Fibroblast of skin of left biceps (primary cell): ENCODE measurements around the gene ERGIC1.

Source experiments
- DNase-seq, 2 experiments: peaks; one replicate each; pipeline ENCODE4 v3.0.0-alpha.2; 2013; ENCODE audit warnings: low read depth in 2 of 2

The ERGIC1 gene

DNA sequence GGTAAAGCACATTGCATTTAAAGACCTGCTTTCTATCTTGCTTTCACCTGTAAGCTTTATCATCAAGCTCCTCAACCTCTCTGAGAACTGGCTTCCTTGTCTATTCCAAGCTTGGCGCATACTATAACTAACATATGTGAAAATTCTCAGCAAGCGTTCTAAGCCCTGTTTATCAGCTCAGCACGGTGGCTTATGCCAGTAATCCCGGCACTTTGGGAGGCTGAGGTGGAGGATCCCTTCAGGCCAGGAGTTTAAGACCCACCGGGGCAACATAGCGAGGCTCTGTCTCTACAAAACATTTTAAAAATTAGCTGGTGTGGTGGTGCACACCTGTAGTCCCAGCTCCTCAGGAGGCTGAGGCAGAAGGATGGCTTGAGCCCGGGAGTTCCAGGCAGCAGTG lies 147.9 kb downstream of the ERGIC1 start:
- DNase-seq: no peak

- DNase-seq: peak; percentile 70 to 73
Measured at GRCh38 chr5:172983542-172984243, 149.6 kb downstream of the ERGIC1 start, which contains the start of gene ATP6V0E1. Gene ATP6V0E1 (plus strand): TSS chr5:172983771. CDS start chr5:172983861, 90 bp downstream.

DNA sequence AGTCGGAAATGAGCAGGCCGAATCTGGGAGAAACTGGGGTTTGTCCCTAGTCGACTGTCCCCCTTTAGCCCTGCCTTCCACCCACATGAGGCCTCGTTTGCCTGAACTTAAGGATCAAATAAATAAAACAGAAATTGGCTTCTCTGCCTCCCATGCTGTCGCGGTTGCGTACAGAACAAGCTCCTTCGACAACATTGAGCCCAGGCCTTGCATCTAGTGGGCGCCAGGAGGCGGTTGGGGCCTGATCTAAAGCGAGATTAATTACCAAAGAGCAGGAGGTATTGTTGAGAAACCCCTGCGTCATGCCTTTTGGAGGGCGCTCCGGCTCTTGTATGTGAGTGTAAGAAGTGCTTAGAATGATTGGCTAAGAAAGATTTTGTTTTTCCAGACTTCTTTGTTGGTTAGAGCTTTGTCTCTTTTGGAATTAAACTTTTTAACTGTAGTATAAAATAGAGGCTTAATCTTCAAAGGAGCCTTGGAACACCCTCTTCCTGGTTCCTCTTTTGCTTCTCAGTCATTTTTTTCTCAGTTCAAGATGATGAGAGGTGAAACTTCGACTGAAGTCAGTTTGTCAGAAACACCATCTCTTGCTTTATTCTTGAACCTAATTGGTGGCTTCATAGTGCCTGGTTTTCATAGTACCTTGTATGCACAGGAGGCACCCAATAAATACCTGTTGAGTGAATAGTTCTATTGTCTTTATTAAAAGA lies 150.3 kb downstream of the ERGIC1 start:
- peak; percentile 54 to 56 for DNase-seq

DNA sequence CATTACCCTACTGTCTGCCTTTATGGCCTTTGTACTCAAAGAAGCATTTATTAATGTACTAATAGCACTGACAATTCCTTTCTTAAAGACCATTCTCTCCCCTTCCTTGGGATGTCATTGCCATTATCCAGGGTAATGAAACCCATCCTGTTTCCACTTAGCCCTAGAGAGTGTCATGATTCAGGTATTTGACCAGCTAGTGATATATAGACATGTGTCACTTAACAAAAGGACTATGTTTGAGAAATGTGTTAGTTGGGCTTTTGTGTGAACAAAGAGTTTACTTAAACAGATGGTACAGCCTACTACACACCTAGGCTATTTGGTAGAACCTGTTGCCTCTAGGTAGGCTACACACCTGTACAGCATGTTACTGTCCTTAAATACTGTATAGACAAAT lies 151.5 kb downstream of the ERGIC1 start:
- DNase-seq: no peak

DNA sequence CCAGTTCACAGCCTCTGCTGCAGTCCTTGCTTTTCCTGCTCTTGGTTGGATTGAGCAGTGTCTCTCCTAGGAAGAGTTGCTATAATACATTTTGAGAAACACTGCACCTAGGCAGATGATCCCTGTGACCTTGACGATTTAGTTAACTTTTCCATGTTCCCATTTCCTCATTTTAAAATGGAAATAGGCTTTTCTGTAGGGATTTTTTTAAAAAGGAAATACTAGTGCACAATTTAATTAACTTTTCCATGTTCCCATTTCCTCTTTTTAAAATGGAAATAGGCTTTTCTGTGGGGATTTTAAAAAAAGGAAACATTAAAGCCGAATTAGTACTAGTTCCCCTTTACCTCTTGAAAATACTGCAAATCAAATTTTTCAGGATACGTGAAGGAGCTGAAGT lies 154.2 kb downstream of the ERGIC1 start:
- DNase-seq: no peak

DNA sequence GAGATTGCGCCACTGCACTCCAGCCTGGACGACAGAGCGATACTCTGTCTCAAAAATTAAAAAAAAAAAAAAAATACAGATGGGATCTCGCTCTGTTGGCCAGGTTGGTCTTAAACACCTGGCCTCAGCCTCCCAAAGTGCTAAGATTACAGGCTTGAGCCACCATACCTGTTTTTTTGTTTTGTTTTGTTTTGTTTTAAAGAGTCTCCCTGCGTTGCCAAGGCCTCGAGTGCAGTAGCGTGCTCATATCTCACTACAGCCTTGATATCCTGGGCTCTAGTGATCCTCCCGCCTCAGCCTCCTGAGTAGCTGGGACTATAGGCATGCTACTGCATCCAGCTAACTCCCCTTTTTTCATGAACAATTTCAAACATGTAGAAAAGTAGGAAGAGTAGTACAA lies 156.7 kb downstream of the ERGIC1 start:
- DNase-seq: no peak

- no peak for DNase-seq
Measured at GRCh38 chr5:172994405-172994804, 160.4 kb downstream of the ERGIC1 start.

DNA sequence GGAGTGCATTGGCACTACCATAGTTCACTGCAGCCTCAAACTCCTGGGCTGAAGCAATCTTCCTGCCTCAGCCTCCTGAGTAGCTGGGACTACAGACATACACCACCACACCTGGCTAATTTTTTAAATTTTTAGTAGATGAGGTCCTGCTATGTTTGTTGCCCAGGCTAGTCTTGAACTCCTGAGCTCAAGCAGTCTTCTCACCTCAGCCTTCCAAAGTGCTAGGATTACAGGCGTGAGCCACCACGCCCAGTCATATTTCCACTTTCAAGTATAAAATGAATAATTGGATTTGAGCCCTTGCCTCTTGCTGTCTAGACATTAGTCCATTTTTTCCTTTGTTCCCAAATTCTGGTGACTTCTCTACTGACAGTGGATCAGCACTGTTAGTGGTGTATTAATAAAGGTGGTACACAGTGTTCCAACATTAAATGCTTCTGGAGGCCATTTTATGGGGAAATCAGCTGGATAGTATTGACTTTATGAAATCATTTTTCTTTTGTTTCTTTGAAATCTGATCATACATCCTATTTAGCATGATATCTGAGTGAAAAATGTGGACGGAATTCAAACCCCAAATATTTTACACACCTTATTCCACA lies 165.4 kb downstream of the ERGIC1 start:
- no peak for DNase-seq

DNA sequence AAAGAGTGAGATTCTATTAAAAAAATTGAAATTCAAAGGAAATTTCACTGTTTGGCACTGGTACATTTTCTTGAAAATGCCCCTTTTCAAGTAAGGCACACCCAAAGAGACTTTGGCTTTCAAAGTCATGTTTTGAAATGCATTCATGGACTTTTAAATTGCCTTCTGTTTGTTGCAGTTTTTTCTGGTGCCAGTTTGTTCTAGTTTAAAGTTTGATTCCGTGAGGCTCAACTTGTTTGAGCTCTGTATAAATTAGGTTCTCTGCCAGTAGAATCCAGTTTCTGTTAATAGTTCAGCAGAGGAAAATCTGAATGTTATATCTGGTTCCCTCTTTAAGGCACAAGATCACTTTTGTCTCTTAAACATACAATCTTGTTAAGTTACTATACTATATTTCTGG lies 165.9 kb downstream of the ERGIC1 start:
- DNase-seq: no peak

DNA sequence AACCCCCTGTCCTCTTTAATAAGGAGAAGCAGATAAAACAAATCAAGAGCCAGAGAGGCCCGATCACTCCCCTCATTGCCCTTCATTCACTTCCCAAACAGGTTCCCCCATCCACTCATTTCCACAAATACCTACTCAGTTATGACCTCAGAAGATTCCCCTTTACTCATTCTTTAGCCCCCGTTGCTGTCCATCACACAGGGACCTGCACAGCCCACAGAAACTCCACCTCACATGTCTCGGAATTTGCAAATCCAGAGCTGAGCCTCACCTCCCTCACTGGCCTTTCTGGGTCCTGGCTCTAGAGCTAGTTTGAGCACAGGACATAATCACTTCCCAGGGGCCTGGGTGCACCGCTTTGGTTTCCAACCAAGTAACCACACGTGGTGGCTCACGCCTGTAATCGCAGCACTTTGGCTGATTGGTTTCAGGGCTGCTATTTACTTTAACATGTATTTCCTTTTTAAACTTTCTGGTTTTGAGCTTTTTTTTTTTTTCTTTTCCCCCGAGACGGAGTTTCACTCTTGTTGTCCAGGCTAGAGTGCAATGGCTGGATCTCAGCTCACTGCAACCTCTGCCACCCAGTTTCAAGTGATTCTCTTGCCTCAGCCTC lies 167.3 kb downstream of the ERGIC1 start:
- no peak for DNase-seq
